OCI-LY1 (cell line): Measurements from ENCODE around the gene OR51G2.

Source experiments
- CTCF ChIP-seq: fragments of 200-600 bp; sonication (generic), shearing (Covaris generic); IDR thresholded peaks from 2 replicates; pipeline ENCODE4 v1.5.1; 2017; ENCODE audit warnings: mild to moderate bottlenecking, antibody characterized with exemption, low read length, moderate library complexity, mixed read lengths
- EZH2 ChIP-seq: fragments of 200-600 bp; sonication (generic), shearing (Covaris generic); IDR thresholded peaks from 2 replicates; pipeline ENCODE4 v1.8.0; 2017; ENCODE audit warnings: borderline replicate concordance, mixed run types, mild to moderate bottlenecking, antibody characterized with exemption, low read length, moderate library complexity, mixed read lengths

GRCh38 chr11:4921796-4922195 is 2.6 kb upstream of the OR51G2 start:
- TF ChIP-seq CTCF (no peak), EZH2 (no peak)
